HepG2 (cell line): Measurements from ENCODE around the gene FMC1.

Source experiments
- EZH2 ChIP-seq: conservative IDR thresholded peaks from 2 replicates; pipeline ENCODE4 v1.6.1; 2012; ENCODE audit warnings: mild to moderate bottlenecking, low read depth, low read length, moderate library complexity
- POLR2A ChIP-seq, 2 experiments: IDR thresholded peaks; 2 replicates each; pipeline ENCODE4 v1.6.1; 2011; ENCODE audit warnings: low read depth in 2 of 2, low read length in 2 of 2, mild to moderate bottlenecking in 1 of 2, moderate library complexity in 1 of 2; ENCODE audit not compliant: insufficient read depth in 1 of 2

DNA sequence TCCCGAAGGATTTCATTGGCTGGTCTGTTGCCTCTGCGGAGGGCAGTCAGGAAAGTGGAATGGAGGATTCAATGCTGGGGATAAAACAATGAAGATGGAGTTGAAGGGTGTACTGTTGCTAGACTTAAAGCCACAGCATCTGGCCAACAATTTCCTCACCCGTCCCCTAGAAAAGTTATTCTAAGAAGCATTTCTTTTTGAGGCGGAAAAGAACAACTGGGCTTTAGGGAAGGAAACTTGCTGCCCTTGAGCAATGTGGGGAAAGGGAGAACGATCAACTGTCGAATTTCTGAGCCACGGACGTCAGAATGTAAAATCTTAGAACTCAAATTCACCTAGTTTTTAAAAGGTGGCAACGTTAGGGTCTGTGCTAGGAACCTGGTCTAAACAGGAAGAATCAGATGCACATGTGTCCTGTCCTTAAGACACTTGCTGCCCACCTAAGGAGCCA is 664 bp downstream of the FMC1 start:
- TF ChIP-seq POLR2A (IDR thresholded peaks at IDR 0.05; ENCODE audit: insufficient read depth in 1 of 2, low read depth in 2 of 2, low read length in 2 of 2) (no peak), EZH2 (no peak)
